IgD-negative memory B cell (primary cell): ENCODE results near the gene HSPB8. TPM values are rescaled to one million over a fixed set of nuclear protein-coding genes. Genes with fewer than 3 reads are reported as not detected.
A peak's percentile ranks its signal among the peaks of the same experiment; 100 is the strongest.

Experiments used
- H3K27ac Mint-ChIP-seq, 3 donors: one replicate each; pipeline ENCODE4 v1.8.0; 2020 to 2022; ENCODE audit warnings: mild to moderate bottlenecking in 3 of 3, mixed read lengths in 3 of 3, moderate library complexity in 1 of 3
- H3K27me3 Mint-ChIP-seq: one replicate; pipeline ENCODE4 v1.8.0; 2021; ENCODE audit warnings: mixed read lengths
- H3K36me3 Mint-ChIP-seq: one replicate; pipeline ENCODE4 v1.8.0; 2020; ENCODE audit warnings: mild to moderate bottlenecking, mixed read lengths
- H3K4me1 Mint-ChIP-seq, 3 donors: one replicate each; pipeline ENCODE4 v1.8.0; 2020 to 2022; ENCODE audit warnings: mixed read lengths in 3 of 3, mild to moderate bottlenecking in 1 of 3
- H3K4me3 Mint-ChIP-seq, 4 donors: one replicate each; pipeline ENCODE4 v1.8.0; 2020 to 2022; ENCODE audit warnings: mild to moderate bottlenecking in 4 of 4, mixed read lengths in 4 of 4, moderate library complexity in 3 of 4
- H3K9me3 Mint-ChIP-seq, 3 donors: one replicate each; pipeline ENCODE4 v1.8.0; 2020 to 2021; ENCODE audit warnings: mixed read lengths in 3 of 3, mild to moderate bottlenecking in 1 of 3
- polyA plus RNA-seq: library from polyadenylated mRNA; unstranded; fragments of 300-500 nt; fragmentation: Illumina TruSeq; gene quantifications from one replicate; pipeline ENCODE4 v1.2.3, GENCODE V29; 2021

Gene HSPB8
- polyA plus RNA-seq, 1 donor from 2014 or later, result not detected

DNA sequence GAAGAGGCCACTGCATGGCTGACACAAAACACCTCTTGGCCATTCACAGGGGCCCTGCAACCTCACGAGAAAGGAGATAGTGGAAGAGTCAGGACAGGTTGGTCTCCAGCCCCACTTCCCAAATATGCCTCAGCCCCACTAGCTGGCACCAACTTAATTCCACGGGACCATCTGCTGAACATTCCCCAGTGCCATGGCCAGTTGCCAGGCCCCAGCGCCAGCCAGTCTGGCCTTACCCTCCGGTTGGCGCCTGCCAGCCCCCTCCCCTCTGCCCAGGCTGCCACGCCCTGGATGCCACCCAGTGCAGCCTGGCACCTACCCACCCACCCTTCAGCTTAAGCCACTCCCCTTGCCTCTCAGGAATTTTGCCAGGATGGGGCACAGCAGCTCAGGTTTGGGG lies 21.2 kb upstream of the HSPB8 start:
- Mint-ChIP-seq H3K4me3 (no peak overlapping the region), H3K9me3 (peaks cover 0 to 4% (median 1%) of the 10 kb centered on the region in 3 donors), H3K4me1 (no peaks in the 10 kb centered on the region), H3K27ac (no peak overlapping the region), H3K36me3 (peaks cover 4% of the 10 kb centered on the region), H3K27me3 (peaks cover 8% of the 10 kb centered on the region)

DNA sequence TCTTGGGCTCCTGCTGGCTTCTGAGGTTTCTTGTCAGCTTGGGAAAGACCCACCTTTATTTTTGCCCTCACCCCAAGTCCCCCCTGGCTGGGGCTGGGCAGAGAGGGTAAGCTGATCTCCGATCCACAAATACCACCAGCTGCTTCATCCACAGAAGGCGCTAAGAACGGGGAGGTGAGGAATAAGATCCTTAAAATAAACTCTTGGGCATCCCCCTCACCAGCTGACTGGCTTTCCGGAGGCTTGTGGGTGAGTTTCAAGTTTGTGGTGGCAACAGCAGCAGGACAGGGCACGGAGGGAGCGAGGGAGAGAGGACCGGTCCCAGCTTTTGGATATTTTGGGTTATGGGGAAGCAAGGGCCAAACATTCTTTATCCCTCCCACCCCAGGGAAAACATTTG lies 20.8 kb upstream of the HSPB8 start:
- H3K27ac Mint-ChIP-seq, result no peak overlapping the region
- H3K4me1 Mint-ChIP-seq, result no peaks in the 10 kb centered on the region
- peaks cover 8% of the 10 kb centered on the region for H3K27me3 Mint-ChIP-seq
- H3K36me3 Mint-ChIP-seq, result peaks cover 2% of the 10 kb centered on the region
- no peak overlapping the region for H3K4me3 Mint-ChIP-seq
- H3K9me3 Mint-ChIP-seq, result peaks cover 0 to 4% (median 0%) of the 10 kb centered on the region in 3 donors

- Mint-ChIP-seq H3K36me3 (peaks cover 1% of the 10 kb centered on the region), H3K27me3 (peaks cover 8% of the 10 kb centered on the region), H3K4me3 (no peak overlapping the region), H3K9me3 (peaks cover 0 to 4% (median 0%) of the 10 kb centered on the region in 3 donors), H3K4me1 (no peaks in the 10 kb centered on the region), H3K27ac (no peak overlapping the region)
Observed at GRCh38 chr12:119158402-119158801, 20.3 kb upstream of the HSPB8 start.

- Mint-ChIP-seq H3K4me1 (no peaks in the 10 kb centered on the region), H3K4me3 (no peak overlapping the region), H3K36me3 (peaks cover 1% of the 10 kb centered on the region), H3K9me3 (peaks cover 0 to 4% (median 0%) of the 10 kb centered on the region in 3 donors), H3K27me3 (peaks cover 4% of the 10 kb centered on the region), H3K27ac (peak overlapping the region in 1 of 3 donors; percentile 14)
Observed at GRCh38 chr12:119159844-119160243, 18.9 kb upstream of the HSPB8 start.

- H3K27ac Mint-ChIP-seq, result no peak overlapping the region
- no peak overlapping the region for H3K4me3 Mint-ChIP-seq
- no peaks in the 10 kb centered on the region for H3K27me3 Mint-ChIP-seq
- H3K36me3 Mint-ChIP-seq, result no peaks in the 10 kb centered on the region
- no peaks in the 10 kb centered on the region for H3K4me1 Mint-ChIP-seq
- H3K9me3 Mint-ChIP-seq, result peaks cover 2 to 16% (median 4%) of the 10 kb centered on the region in 3 donors
Observed at GRCh38 chr12:119167902-119168301, 10.8 kb upstream of the HSPB8 start.

DNA sequence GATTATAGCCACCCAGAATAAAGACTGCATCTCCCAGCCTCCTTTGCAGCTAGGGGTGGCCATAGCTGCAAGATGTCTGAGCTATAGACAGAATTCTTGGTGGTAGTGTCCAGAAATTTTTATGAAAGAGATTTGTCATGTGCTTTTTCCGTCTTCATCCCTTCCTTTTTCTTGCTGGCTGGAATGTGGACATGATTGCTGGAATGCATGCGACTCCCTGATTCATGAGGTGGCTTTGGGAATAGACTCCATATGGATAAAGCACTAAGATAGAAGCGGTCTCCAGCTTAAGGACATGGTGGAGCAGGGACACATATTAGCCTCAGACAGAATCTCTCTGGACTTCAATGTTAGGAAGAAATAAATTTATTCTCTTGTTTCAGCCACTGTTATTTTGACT lies 10.0 kb upstream of the HSPB8 start:
- peaks cover 2 to 16% (median 4%) of the 10 kb centered on the region in 3 donors for H3K9me3 Mint-ChIP-seq
- H3K4me1 Mint-ChIP-seq, result no peaks in the 10 kb centered on the region
- H3K27me3 Mint-ChIP-seq, result no peaks in the 10 kb centered on the region
- no peak overlapping the region for H3K27ac Mint-ChIP-seq
- H3K4me3 Mint-ChIP-seq, result no peak overlapping the region
- H3K36me3 Mint-ChIP-seq, result no peaks in the 10 kb centered on the region

DNA sequence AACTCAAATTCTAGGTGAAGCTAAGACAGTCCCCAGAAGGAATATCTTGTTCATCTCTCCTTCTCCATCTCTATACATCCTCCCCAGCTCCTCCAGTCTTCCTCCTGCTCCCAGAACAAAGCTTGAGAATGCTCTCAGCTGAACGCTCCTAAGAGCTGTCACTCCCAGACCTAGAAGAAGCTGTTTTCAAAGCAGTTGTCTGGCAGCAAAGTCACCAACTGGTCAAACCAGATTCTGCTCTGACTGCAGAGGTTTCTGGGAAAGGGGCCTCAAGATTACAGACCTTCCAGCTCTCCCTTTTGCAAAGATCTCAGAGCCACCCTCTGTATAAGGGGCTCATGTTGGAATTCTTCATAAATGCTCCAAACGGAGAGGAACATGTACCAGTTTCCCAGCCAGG lies 9.6 kb upstream of the HSPB8 start:
- H3K4me3 Mint-ChIP-seq, result no peak overlapping the region
- no peaks in the 10 kb centered on the region for H3K36me3 Mint-ChIP-seq
- peaks cover 2 to 16% (median 4%) of the 10 kb centered on the region in 3 donors for H3K9me3 Mint-ChIP-seq
- no peaks in the 10 kb centered on the region for H3K27me3 Mint-ChIP-seq
- H3K27ac Mint-ChIP-seq, result no peak overlapping the region
- no peaks in the 10 kb centered on the region for H3K4me1 Mint-ChIP-seq

GRCh38 chr12:119171291-119171690 lies 7.4 kb upstream of the HSPB8 start:
- Mint-ChIP-seq H3K36me3 (no peaks in the 10 kb centered on the region), H3K9me3 (peaks cover 2 to 16% (median 8%) of the 10 kb centered on the region in 3 donors), H3K27ac (no peak overlapping the region), H3K4me3 (no peak overlapping the region), H3K4me1 (no peaks in the 10 kb centered on the region), H3K27me3 (no peaks in the 10 kb centered on the region)

DNA sequence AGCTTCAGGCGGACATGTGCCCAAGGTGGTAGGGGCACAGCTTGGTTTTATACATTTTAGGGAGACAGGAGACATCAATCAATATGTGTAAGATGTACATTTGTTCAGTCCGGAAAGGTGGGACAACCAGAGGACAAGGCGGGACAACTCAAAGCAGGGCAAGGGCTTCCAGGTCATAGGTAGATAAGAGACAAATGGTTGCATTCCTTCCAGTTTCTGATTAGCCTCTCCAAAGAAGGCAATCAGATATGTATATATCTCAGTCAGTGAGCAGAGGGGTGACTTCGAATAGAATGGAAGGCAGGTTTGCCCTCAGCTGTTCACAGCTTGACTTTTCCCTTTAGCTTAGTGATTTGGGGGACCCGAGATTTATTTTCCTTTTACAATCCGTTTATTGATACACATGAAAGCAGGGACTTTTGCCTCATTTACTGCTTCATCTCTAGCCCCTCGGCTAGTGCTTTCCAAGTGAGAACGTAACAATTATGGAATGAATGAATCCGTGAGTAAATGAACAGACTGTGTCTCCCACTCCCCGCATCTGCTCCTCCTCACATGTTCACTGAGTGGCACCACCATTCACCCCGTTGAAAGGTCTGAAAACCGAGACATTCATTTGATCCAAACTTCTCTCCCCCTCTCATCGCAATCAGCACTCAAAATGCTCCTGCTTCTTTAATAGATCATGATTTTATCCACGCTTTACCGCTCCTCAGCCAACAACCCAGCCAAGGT lies 6.9 kb upstream of the HSPB8 start:
- no peaks in the 10 kb centered on the region for H3K36me3 Mint-ChIP-seq
- peaks cover 3% of the 10 kb centered on the region for H3K27me3 Mint-ChIP-seq
- no peak overlapping the region for H3K4me3 Mint-ChIP-seq
- H3K27ac Mint-ChIP-seq, result no peak overlapping the region
- H3K4me1 Mint-ChIP-seq, result no peaks in the 10 kb centered on the region
- peaks cover 2 to 16% (median 8%) of the 10 kb centered on the region in 3 donors for H3K9me3 Mint-ChIP-seq

GRCh38 chr12:119175081-119175480 lies 3.6 kb upstream of the HSPB8 start:
- no peaks in the 10 kb centered on the region for H3K36me3 Mint-ChIP-seq
- peaks cover 7% of the 10 kb centered on the region for H3K27me3 Mint-ChIP-seq
- no peak overlapping the region for H3K4me3 Mint-ChIP-seq
- H3K4me1 Mint-ChIP-seq, result no peaks in the 10 kb centered on the region
- no peak overlapping the region for H3K27ac Mint-ChIP-seq
- peaks cover 0 to 6% (median 4%) of the 10 kb centered on the region in 3 donors for H3K9me3 Mint-ChIP-seq

DNA sequence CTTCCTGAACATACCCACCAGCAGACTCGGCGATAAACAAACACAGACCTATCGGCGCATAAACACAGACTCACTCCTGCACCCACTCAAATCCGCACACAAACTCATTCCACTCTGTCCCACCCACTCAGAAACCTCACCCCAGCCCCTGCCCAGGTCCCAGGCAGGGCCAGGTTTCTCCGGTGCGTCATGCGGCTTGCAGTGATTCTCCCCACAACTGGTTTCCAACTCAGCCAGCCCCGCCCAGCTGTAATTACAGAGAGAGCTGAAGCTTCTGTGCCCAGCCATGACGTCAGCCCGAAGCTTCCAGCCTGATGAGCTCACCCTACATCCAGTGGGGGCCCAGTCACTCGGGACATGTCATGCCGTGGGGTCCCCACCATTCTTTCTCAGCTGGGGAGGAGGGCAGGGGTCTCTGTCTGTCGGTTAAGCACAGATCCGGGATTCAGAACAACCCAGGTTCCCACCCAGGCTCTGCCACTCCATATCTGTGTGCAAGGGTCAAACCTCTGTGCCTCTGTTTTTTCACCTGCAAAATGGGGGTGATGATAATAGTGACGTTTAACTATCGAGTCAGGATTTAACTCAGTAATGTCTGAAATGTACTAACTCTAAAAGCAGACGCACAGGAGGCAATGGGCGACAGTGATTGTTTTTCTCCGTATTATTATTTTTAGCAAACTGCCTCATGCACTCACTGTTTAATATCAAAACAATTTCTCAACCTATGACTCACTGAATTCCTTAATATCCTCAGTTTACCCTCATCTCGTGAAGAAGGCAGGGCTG lies 2.3 kb upstream of the HSPB8 start:
- no peaks in the 10 kb centered on the region for H3K4me1 Mint-ChIP-seq
- no peak overlapping the region for H3K4me3 Mint-ChIP-seq
- peaks cover 7% of the 10 kb centered on the region for H3K27me3 Mint-ChIP-seq
- H3K36me3 Mint-ChIP-seq, result no peaks in the 10 kb centered on the region
- H3K9me3 Mint-ChIP-seq, result peaks cover 0 to 5% (median 0%) of the 10 kb centered on the region in 3 donors
- no peak overlapping the region for H3K27ac Mint-ChIP-seq

GRCh38 chr12:119177056-119177325 lies 1.7 kb upstream of the HSPB8 start:
- Mint-ChIP-seq H3K27ac (no peak overlapping the region), H3K9me3 (peaks cover 0 to 5% (median 0%) of the 10 kb centered on the region in 3 donors), H3K27me3 (peaks cover 7% of the 10 kb centered on the region), H3K4me3 (no peak overlapping the region), H3K36me3 (no peaks in the 10 kb centered on the region), H3K4me1 (no peaks in the 10 kb centered on the region)

DNA sequence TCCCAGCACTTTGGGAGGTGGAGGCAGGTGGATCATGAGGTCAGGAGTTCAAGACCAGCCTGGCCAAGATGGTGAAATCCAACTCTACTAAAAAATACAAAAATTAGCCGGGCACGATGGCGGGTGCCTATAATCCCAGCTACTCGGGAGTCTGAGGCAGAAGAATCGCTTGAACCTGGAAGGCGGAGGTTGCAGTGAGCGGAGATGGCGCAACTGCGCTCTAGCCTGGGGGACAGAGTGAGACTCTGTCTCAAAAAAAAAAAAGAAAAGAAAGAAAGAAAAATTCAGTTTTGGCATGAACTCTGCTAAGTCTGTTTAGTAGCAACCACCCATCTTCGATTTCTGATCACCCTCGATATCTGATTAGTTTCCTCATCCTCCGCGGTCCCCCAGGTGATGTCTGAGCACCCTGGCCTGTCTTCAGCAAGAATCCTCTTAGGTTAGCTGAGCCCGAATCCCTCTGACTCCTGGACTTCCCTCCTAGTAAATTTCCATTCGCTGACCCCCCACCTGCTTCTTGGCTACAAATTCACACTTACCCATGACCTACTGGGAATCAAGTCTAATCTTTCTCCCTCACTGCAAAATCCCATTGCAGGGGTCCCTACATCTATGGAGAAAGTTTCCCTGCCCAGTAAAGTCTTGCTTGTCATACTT lies 879 bp upstream of the HSPB8 start:
- Mint-ChIP-seq H3K4me1 (no peaks in the 10 kb centered on the region), H3K27me3 (peaks cover 7% of the 10 kb centered on the region), H3K27ac (no peak overlapping the region)

DNA sequence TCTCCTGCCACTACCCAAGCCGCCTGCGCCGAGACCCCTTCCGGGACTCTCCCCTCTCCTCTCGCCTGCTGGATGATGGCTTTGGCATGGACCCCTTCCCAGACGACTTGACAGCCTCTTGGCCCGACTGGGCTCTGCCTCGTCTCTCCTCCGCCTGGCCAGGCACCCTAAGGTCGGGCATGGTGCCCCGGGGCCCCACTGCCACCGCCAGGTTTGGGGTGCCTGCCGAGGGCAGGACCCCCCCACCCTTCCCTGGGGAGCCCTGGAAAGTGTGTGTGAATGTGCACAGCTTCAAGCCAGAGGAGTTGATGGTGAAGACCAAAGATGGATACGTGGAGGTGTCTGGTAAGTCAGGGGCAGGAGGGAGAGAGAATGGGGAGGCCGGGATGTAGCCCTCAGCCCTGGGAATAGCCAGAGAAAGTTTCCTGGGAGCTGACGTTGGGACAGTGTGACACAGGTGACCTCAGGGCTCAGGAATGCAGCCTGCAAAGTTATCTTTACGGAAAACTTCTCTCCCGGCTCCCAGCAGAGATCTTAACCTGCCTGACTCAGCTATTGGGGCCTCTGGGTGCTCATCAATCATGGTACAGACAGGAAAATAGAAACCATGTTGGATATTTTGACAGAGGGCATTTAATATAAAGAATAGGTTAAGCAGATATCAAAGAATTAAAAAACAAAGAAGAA lies 747 bp downstream of the HSPB8 start:
- Mint-ChIP-seq H3K27ac (no peak overlapping the region), H3K9me3 (peaks cover 0 to 5% (median 0%) of the 10 kb centered on the region in 3 donors), H3K4me3 (no peak overlapping the region), H3K36me3 (no peaks in the 10 kb centered on the region), H3K27me3 (peaks cover 7% of the 10 kb centered on the region), H3K4me1 (no peaks in the 10 kb centered on the region)

More for the DNA sequence above, 879 bp upstream of the HSPB8 start:
- Mint-ChIP-seq H3K36me3 (no peaks in the 10 kb centered on the region), H3K4me3 (no peak overlapping the region), H3K9me3 (peaks cover 0 to 5% (median 0%) of the 10 kb centered on the region in 3 donors)
